H4 (cell line): Measurements from ENCODE around the gene CCT5. TPM values are rescaled to one million over a fixed set of nuclear protein-coding genes. Genes with fewer than 3 reads are reported as not detected.

Source experiments
- DNase-seq: peaks from one replicate; pipeline ENCODE4 v3.0.0-alpha.2; 2015; ENCODE audit warnings: low spot score
- total RNA-seq: library from RNA; depleted of rRNA; stranded (reverse); fragments of >200 nt; shearing (Covaris generic); gene quantifications from 2 replicates; pipeline ENCODE4 v1.2.3, GENCODE V29; 2014

The CCT5 gene
- total RNA-seq, 1 experiment from 2014 or later, result 1,083 TPM

- DNase-seq, result no peak
Measured at GRCh38 chr5:10277773-10278630, 27.9 kb downstream of the CCT5 start.

- DNase-seq, result no peak
Measured at GRCh38 chr5:10278658-10279279, 28.7 kb downstream of the CCT5 start.

DNA sequence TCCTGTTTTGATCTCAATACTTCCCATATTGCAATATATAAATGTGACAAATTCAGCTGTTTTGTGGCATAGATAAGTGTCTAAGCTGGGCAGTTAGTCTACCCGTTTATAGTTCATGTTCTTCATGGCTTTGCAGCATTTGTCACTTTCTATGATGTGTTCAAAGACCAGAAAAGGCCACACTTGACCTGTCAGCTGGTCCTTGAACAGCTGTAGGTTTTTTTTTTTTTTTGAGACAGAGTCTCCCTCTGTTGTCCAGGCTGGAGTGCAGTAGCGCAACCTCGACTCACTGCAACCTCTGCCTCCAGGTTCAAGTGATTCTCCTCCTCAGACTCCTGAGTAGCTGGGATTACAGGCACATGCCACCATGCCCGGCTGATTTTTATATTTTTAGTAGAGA is 29.2 kb downstream of the CCT5 start:
- no peak for DNase-seq

DNA sequence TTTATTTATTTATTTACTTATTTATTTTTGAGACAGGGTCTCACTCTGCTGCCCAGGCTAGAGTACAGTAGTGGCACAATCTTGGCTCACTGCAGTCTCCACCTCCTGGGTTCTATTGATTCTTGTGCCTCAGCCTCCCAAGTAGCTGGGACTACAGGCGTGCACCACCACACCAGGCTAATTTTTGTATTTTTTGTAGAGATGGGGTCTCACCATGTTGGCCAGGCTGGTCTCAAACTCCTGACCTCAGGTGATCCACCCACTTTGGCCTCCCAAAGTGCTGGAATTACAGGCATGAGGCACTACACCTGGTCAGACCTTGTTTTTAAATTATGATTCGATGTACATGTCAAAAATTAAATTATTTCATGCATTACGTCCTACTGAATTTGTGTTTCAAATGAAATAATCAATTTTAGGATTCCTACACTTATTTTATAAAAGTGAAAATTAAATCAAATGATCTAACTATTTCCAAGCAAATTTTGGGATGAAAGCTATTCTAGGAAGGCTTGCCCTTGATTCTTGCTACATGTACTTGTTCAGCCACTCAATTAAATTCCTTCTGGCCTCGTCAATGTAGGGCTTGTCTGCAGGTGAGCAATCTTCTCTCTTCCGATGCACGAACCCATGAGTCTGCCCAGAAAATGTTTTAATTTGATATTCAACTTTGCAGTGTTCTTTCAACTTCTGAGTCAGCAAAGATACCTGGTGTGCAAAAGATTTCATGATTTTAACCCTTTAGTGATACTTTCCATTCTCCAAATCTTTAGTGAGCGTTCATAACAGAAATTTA is 30.0 kb downstream of the CCT5 start:
- no peak for DNase-seq

GRCh38 chr5:10283927-10284635 is 34.0 kb downstream of the CCT5 start:
- DNase-seq, result peak; percentile 79

DNA sequence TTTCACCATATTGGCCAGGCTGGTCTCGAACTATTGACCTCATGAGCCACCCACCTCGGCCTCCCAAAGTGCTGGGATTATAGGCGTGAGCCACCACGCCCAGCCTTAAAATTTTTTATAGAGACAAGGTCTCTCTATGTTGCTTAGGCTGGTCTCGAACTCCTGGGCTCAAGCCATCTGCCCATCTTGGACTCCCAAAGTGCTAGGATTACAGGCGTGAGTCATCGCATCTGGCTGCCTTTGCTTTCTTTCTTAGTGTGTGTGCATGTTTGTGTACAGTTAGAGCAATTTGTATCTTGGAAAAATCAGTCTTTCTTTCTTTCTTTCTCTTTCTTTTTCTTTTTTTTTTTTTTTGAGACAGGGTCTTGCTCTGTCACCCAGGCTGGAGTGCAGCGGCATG is 35.3 kb downstream of the CCT5 start:
- peak; percentile 58 for DNase-seq

DNA sequence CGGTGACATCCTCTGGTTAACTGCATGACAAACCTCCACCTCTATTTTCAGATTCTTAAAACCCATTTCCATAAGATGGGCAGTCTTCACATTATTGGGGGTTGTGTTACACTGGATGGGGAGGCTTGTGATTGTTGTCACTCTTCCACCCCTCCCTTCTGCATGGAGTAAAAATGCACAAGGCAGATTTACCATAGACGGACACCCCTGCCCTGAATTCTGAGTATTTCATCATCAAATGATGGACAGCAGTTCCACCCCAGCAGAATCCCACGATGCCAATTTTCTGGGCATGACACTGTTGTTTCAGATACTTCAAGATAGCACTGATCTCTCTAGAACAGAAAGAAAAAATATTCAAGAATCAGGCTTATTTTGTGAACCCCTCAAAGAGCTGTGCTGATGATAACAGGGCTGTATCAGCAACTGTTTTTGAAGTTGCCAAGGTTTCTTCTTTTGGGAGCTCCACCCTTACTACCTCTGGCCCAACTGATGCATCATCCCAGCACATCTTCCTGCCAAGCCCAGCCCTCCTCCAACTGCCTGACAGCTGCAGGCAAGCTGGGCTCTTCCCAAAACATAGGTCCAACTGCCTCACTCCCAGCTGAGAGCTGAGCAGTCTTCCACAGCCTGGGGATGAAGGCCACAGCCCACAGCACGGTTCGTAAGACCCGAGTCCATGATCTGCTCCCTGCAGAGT is 36.2 kb downstream of the CCT5 start:
- no peak for DNase-seq

DNA sequence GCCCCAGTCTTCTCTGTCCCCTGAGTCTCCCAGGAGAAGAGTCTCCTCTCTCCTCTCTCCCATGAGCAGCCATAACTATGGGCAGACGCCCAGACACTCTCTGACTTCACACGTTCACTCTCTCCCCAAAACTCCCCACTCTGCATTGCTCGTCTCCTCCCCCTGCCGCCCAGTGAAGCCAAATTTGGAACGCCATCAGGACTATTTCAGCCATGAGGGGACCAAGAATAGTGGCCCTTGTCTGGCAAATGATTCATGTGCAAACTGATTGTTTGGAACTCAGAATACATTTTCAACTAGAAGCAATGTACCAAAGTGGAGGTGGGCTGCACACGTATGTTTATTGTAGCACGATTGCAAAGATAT is 36.8 kb downstream of the CCT5 start:
- DNase-seq, result no peak

- no peak for DNase-seq
Measured at GRCh38 chr5:10288592-10289219, 38.6 kb downstream of the CCT5 start.

DNA sequence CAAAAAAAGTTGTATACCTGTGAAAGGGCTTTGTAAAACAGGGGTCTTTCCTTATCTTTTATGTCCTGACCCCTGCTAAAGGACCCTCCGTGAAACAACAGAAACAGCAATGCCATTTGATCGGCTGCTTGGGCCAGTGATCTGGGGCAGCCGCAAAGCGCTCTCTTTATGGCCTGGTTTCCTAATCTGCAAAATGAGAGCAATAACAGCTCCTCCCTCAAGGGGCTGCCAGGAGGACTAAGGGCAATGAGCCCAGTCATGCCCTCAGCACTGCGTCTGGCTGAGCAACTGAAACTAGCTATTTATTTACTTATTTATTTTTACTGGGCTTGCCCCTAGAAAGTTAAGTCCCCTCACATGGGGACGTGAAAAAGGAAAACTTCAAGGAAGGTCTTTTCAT is 39.3 kb downstream of the CCT5 start:
- no peak for DNase-seq

GRCh38 chr5:10289991-10290390 is 39.9 kb downstream of the CCT5 start:
- DNase-seq, result no peak

DNA sequence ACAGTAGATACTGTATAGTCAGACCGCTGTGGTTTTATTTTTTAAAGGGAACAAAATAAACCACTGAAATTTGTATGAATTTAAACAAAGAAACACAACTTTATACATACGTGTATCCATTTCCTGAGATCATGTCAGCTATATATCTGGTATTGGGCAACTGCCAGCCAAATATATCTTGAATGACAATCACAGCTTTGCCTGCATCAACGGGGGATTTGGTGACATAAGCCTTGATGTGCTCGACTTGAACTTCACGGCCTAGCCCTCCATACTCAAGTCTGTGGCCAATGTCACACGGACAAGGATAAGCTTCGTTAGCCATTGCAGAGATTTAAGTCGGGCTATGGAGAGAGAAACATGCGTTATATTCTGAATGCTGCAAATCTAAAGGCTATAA is 40.4 kb downstream of the CCT5 start:
- no peak for DNase-seq

- DNase-seq, result no peak
Measured at GRCh38 chr5:10291692-10292339, 41.7 kb downstream of the CCT5 start.

DNA sequence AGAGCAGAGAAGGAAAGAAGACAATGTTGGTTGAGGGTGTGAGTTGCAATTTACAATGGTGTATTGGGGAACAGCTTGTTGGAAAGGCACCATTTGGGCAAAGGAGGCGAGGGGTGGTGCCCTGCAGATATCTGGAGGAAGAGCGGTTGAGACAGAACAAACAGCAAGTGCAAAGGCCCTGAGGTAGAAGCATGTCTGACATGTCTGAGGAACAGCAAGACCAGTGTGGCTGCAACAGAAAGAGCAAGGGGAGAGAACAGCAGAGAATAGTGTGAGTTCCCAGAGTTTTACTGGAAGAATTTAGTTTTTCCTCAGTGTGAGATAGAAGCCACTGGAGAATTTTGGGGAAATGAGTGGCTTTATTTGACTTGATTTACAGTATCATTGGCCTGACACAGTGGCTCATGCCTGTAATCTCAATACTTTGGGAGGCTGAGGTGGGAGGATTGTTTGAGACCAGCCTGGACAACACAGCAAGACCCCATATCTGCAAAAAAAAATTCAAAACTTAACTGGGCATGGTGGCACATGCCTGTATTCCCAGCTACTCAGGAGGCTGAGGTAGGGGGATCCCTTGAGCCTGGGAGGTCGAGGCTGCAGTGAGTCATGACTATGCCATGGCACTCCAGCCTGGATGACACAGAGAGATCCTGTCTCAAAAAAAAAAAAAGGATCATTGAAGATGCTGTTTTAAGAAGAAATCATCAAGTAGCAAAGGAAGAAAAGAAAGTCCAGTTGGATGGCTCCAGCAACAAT is 44.0 kb downstream of the CCT5 start:
- DNase-seq, result no peak

DNA sequence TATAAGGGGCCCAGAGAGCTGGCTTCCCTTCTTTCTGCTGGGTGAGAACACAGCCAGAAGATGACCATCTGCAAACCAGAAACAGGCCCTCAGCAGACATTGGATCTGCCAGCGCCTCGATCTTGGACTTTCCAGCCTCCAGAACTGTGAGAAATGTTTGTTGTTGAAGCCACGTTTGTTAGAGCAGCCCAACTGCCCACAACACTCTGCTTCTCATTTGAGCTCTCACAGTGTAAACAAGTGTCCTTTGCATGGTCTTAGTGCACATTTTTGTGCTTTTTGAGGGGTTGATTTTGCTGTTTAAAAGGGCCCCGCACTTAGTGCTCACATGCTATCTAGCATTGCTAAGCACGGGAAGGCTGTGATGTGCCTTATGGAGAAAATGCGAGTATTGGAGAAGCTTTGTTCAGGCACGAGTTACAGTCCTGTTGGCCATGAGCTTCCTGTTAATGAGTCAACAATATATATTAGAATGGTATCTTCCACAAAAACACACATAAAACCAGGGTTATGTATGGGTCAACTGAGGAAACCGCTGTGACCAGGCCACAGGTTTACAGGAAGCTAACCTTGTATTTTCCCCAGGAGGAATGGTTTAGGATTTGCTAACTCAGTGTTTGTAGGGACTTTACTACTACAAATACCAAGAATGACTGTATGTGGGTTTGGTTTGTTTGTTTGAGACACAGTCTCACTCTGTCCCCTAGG is 45.7 kb downstream of the CCT5 start:
- DNase-seq, result no peak

DNA sequence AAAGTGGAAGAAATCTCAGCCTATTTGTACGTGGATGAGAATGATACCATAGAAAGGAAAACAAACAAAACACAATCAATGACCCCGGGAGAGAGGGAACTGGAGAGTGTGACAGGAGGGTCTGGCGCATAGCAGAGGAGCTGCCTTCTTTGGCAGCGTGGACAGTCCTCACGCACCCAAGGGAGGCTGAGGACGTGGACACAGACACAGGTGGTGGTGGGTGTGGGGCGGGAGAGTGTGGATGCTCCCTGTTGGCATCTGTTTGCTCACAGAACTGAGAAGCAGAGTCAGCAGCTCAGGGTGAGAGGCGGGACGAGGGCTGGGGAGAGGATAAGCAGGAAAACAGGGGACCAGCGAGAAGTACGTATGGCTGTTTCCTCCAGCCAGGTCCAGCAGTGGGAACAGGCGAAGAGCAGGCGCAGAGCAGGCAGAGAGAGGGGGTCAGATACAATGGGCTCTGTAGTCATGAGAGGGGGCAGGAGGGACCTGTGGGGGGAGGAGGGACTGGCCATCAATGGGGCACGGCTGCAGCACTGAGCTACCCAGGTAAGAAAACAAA is 47.6 kb downstream of the CCT5 start:
- DNase-seq, result no peak

- DNase-seq, result no peak
Measured at GRCh38 chr5:10300246-10300645, 50.2 kb downstream of the CCT5 start.

GRCh38 chr5:10301266-10301665 is 51.2 kb downstream of the CCT5 start:
- no peak for DNase-seq
